ENCODE results near the gene NKAIN4.
A peak's percentile ranks its signal among the peaks of the same experiment; 100 is the strongest.

The NKAIN4 gene

GRCh38 chr20:63254232-63254605, at the start of gene NKAIN4:
Gene NKAIN4, minus strand, starts transcription at chr20:63254463. Its CDS starts 13 bp downstream, at chr20:63254450.
- DNase-seq (ENCODE audit: low read depth): no peak

- no peak for DNase-seq (ENCODE audit: low read depth)
Observed at GRCh38 chr20:63303095-63303666, 48.9 kb upstream of the NKAIN4 start.

- no peak for DNase-seq (ENCODE audit: low read depth)
Observed at GRCh38 chr20:63301671-63302070, 47.4 kb upstream of the NKAIN4 start.

- DNase-seq (ENCODE audit: low read depth): no peak
Observed at GRCh38 chr20:63298731-63299312, 44.6 kb upstream of the NKAIN4 start.

- no peak for DNase-seq (ENCODE audit: low read depth)
Observed at GRCh38 chr20:63297796-63298572, 43.7 kb upstream of the NKAIN4 start.

- no peak for DNase-seq (ENCODE audit: low read depth)
Observed at GRCh38 chr20:63297371-63297781, 43.1 kb upstream of the NKAIN4 start.

- no peak for DNase-seq (ENCODE audit: low read depth)
Observed at GRCh38 chr20:63296531-63297299, 42.5 kb upstream of the NKAIN4 start.

GRCh38 chr20:63295846-63296245, 41.6 kb upstream of the NKAIN4 start:
- no peak for DNase-seq (ENCODE audit: low read depth)

GRCh38 chr20:63295422-63295821, 41.2 kb upstream of the NKAIN4 start:
- no peak for DNase-seq (ENCODE audit: low read depth)

- DNase-seq (ENCODE audit: low read depth): no peak
Observed at GRCh38 chr20:63295018-63295417, 40.8 kb upstream of the NKAIN4 start.

GRCh38 chr20:63294536-63294900, 40.3 kb upstream of the NKAIN4 start:
- no peak for DNase-seq (ENCODE audit: low read depth)

- DNase-seq (ENCODE audit: low read depth): no peak
Observed at GRCh38 chr20:63293871-63294535, 39.7 kb upstream of the NKAIN4 start.

- no peak for DNase-seq (ENCODE audit: low read depth)
Observed at GRCh38 chr20:63293456-63293855, 39.2 kb upstream of the NKAIN4 start.

GRCh38 chr20:63292904-63293303, 38.6 kb upstream of the NKAIN4 start, which contains the start of gene COL20A1:
Gene COL20A1, plus strand, starts transcription at chr20:63293186. Its CDS starts 1,922 bp downstream, at chr20:63295108.
- DNase-seq (ENCODE audit: low read depth): no peak

- no peak for DNase-seq (ENCODE audit: low read depth)
Observed at GRCh38 chr20:63292292-63292701, 38.0 kb upstream of the NKAIN4 start.

GRCh38 chr20:63291811-63292210, 37.5 kb upstream of the NKAIN4 start:
- DNase-seq (ENCODE audit: low read depth): no peak

GRCh38 chr20:63290677-63291472, 36.6 kb upstream of the NKAIN4 start:
- DNase-seq (ENCODE audit: low read depth): peak; percentile 33

GRCh38 chr20:63290136-63290676, 35.9 kb upstream of the NKAIN4 start:
- DNase-seq (ENCODE audit: low read depth): no peak

- no peak for DNase-seq (ENCODE audit: low read depth)
Observed at GRCh38 chr20:63289311-63290135, 35.3 kb upstream of the NKAIN4 start.
